Subcutaneous adipose tissue (tissue), 4 donors: ENCODE data around the gene PTPRN2. TPM values are rescaled to one million over a fixed set of nuclear protein-coding genes. Genes with fewer than 3 reads are reported as not detected.

Experiments used
- CTCF ChIP-seq: fragments of 450-650 bp; IDR thresholded peaks from one replicate; pipeline ENCODE4 v1.5.1; 2016; ENCODE audit warnings: low read depth, mild to moderate bottlenecking, control low read depth, antibody characterized with exemption, moderate library complexity
- total RNA-seq, 4 donors: library from RNA; depleted of rRNA; stranded (reverse); fragments of >200 nt; gene quantifications; one replicate each; pipeline ENCODE4 v1.1.0, GENCODE V29; 2016

PTPRN2 gene
- total RNA-seq, 4 donors from 2014 or later: 2.0 to 4.6 (median 3.7) TPM

GRCh38 chr7:158477866-158478265 is 109.8 kb downstream of the PTPRN2 start:
- TF ChIP-seq CTCF: no peak

GRCh38 chr7:158476331-158476932 is 111.2 kb downstream of the PTPRN2 start:
- no peak for TF ChIP-seq CTCF

GRCh38 chr7:158475679-158476052 is 112.0 kb downstream of the PTPRN2 start:
- TF ChIP-seq CTCF: no peak

- no peak for TF ChIP-seq CTCF
These were observed 112.5 kb downstream of the PTPRN2 start for GRCh38 chr7:158475036-158475678.

GRCh38 chr7:158474488-158474887 is 113.1 kb downstream of the PTPRN2 start:
- TF ChIP-seq CTCF: no peak

GRCh38 chr7:158473946-158474345 is 113.7 kb downstream of the PTPRN2 start:
- TF ChIP-seq CTCF: no peak

- no peak for TF ChIP-seq CTCF
These were observed 114.4 kb downstream of the PTPRN2 start for GRCh38 chr7:158473221-158473620.
